GM21423 (cell line): ENCODE measurements around the gene POU3F2.

ENCODE experiments used
- ATAC-seq: cut with Tn5 transposase; IDR thresholded peaks from one replicate; pipeline ENCODE4 v1.9.1; 2021; ENCODE audit warnings: mild to moderate bottlenecking, moderate library complexity; ENCODE audit not compliant: unreplicated experiment

The POU3F2 gene

GRCh38 chr6:98830146-98830545, 4.2 kb upstream of the POU3F2 start:
- no peak for ATAC-seq

- no peak for ATAC-seq
Observed at GRCh38 chr6:98831057-98831958, 3.1 kb upstream of the POU3F2 start.

- no peak for ATAC-seq
Observed at GRCh38 chr6:98831959-98832283, 2.5 kb upstream of the POU3F2 start.

- no peak for ATAC-seq
Observed at GRCh38 chr6:98832284-98833056, 1.9 kb upstream of the POU3F2 start.

- no peak for ATAC-seq
Observed at GRCh38 chr6:98833057-98833306, 1.4 kb upstream of the POU3F2 start.

GRCh38 chr6:98833307-98834059, 891 bp upstream of the POU3F2 start:
- ATAC-seq, result no peak

GRCh38 chr6:98835149-98836024, 1.0 kb downstream of the POU3F2 start:
- ATAC-seq, result no peak

GRCh38 chr6:98836025-98836961, 1.9 kb downstream of the POU3F2 start:
- ATAC-seq, result no peak

- no peak for ATAC-seq
Observed at GRCh38 chr6:98836962-98837944, 2.9 kb downstream of the POU3F2 start.

GRCh38 chr6:98838032-98838431, 3.7 kb downstream of the POU3F2 start:
- no peak for ATAC-seq

- ATAC-seq, result no peak
Observed at GRCh38 chr6:98838975-98839374, 4.6 kb downstream of the POU3F2 start.

GRCh38 chr6:98839781-98840361, 5.5 kb downstream of the POU3F2 start:
- ATAC-seq, result no peak

- no peak for ATAC-seq
Observed at GRCh38 chr6:98840385-98840784, 6.0 kb downstream of the POU3F2 start.

- ATAC-seq, result no peak
Observed at GRCh38 chr6:98840996-98841513, 6.7 kb downstream of the POU3F2 start.

GRCh38 chr6:98841621-98842341, 7.4 kb downstream of the POU3F2 start:
- ATAC-seq, result no peak

- no peak for ATAC-seq
Observed at GRCh38 chr6:98842342-98843180, 8.2 kb downstream of the POU3F2 start.
